RWPE1 (cell line): ENCODE measurements around the gene CHTF8.
"Not testable (repeated sequence)": the region's sequence is repeated elsewhere in the genome, so short reads cannot be mapped to it uniquely, and the experiment has no call there.

Source experiments
- CTCF ChIA-PET: fragments of 350-600 bp; sonication (Branson Sonifier 250); formaldehyde crosslinking; extraction: SDS; loops from one replicate; lab custom pipeline; 2021; lab: Yijun Ruan, JAX
- POLR2A ChIA-PET: fragments of 400-600 bp; formaldehyde crosslinking; extraction: SDS; loops from one replicate; lab custom pipeline; 2020; ENCODE audit warnings: antibody characterized with exemption; ENCODE audit not compliant: low non-redundant PET; lab: Yijun Ruan, JAX
- DNase-seq: peaks from one replicate; pipeline ENCODE4 v3.0.0; 2012; ENCODE audit warnings: low spot score
- H3K27ac ChIP-seq: fragments of 450-650 bp; 2 replicates; pipeline ENCODE4 v1.5.1; 2017
- CTCF ChIP-seq: fragments of 450-650 bp; conservative IDR thresholded peaks from 2 replicates; pipeline ENCODE4 v1.5.1; 2017; ENCODE audit warnings: low read depth, mild to moderate bottlenecking

The CHTF8 gene

GRCh38 chr16:69130461-69130860, 1.9 kb downstream of the CHTF8 start:
- ChIA-PET POLR2A (interaction anchor here (0.6 kb wide), 1 partner anchor 49 kb away, joined by 3 read pairs; no protein-coding TSS in a partner anchor), CTCF (interaction anchor here (0.6 to 1.5 kb wide), 2 partner anchors 224 to 228 kb away, joined by 3 to 5 read pairs; no protein-coding TSS in a partner anchor)
- no peak for DNase-seq
- H3K27ac ChIP-seq: no peak overlapping the region
- no peak for TF ChIP-seq CTCF

GRCh38 chr16:69127966-69128510, 4.3 kb downstream of the CHTF8 start:
- ChIA-PET POLR2A (interaction anchor here (0.5 kb wide), 1 partner anchor 28 kb away, joined by 3 read pairs; no protein-coding TSS in a partner anchor), CTCF (interaction anchor here (0.5 to 1.6 kb wide), 4 partner anchors 237 to 303 kb away, joined by 3 to 8 read pairs (median 4); no protein-coding TSS in a partner anchor)
- H3K27ac ChIP-seq: peak overlapping the region; percentile 27
- no peak for TF ChIP-seq CTCF
- DNase-seq: no peak

GRCh38 chr16:69126801-69127200, 5.6 kb downstream of the CHTF8 start:
- DNase-seq, POLR2A ChIA-PET, H3K27ac ChIP-seq: not testable (repeated sequence)
- CTCF ChIA-PET: interaction anchor here (0.7 kb wide), 2 partner anchors 82 to 1004 kb away, joined by 3 to 5 read pairs; no protein-coding TSS in a partner anchor

- ChIA-PET POLR2A (no interaction called here), CTCF (interaction anchor here (0.7 to 4.1 kb wide), 2 partner anchors 13 to 1003 kb away, joined by 3 to 36 read pairs; no protein-coding TSS in a partner anchor)
- no peak for TF ChIP-seq CTCF
- no peak overlapping the region for H3K27ac ChIP-seq
- DNase-seq: no peak
Measured at GRCh38 chr16:69126221-69126620, 6.2 kb downstream of the CHTF8 start.

- peak overlapping the region; percentile 37 for H3K27ac ChIP-seq
- CTCF ChIA-PET: interaction anchor here (0.9 to 4.1 kb wide), 5 partner anchors 12 to 278 kb away, joined by 3 to 36 read pairs (median 13); no protein-coding TSS in a partner anchor
- DNase-seq, POLR2A ChIA-PET: not testable (repeated sequence)
Measured at GRCh38 chr16:69124961-69125360, 7.4 kb downstream of the CHTF8 start.

- CTCF ChIA-PET: interaction anchor here (0.6 to 4.1 kb wide), 13 partner anchors 12 to 450 kb away, joined by 3 to 36 read pairs (median 4); partner anchors contain the start of gene HAS3
- POLR2A ChIA-PET, DNase-seq: not testable (repeated sequence)
- peak overlapping the region; percentile 37 for H3K27ac ChIP-seq
Measured at GRCh38 chr16:69124406-69124805, 8.0 kb downstream of the CHTF8 start.

GRCh38 chr16:69123910-69124309, 8.5 kb downstream of the CHTF8 start:
- CTCF ChIA-PET: interaction anchor here (0.6 to 4.1 kb wide), 16 partner anchors 11 to 477 kb away, joined by 3 to 36 read pairs (median 4); partner anchors contain the start of gene HAS3
- DNase-seq: peak; percentile 55
- peak; percentile 64 for TF ChIP-seq CTCF
- POLR2A ChIA-PET: no interaction called here
- no peak overlapping the region for H3K27ac ChIP-seq

- no peak for DNase-seq
- no peak for TF ChIP-seq CTCF
- no peak overlapping the region for H3K27ac ChIP-seq
- CTCF ChIA-PET: interaction anchor here (0.5 to 1.4 kb wide), 4 partner anchors 204 to 272 kb away, joined by 3 to 4 read pairs (median 3); no protein-coding TSS in a partner anchor
- POLR2A ChIA-PET: no interaction called here
Measured at GRCh38 chr16:69120096-69120664, 12.2 kb downstream of the CHTF8 start.
